ENCODE data around the gene WDR31.

The WDR31 gene

DNA sequence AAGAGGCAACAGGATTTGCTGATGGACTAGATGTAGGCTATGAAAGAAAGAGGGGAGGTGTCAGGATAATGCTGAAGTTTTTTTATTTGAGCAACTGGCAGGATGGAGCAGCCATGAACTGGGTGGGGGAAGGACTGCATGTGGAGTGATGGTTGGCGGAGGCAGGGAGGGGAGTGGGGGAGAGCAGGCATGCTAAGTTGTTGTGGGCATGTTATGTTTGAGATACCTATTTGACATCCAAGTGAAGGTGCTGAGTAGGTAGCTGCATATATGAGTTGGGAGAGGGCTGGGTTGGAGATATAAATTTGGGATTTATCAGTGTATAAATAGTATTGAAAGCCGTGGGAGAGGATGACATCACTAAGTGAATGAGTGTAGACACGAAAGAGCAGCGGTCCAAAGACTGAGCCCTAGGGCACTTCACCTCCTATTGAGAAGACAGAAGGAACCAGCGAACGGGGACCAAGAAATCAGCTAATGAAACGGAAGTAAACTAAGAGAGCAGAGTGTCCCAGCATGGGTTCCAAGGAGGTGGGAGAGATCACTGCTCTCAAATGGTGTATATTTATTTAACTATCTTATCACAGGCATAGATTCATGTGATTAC, 16.7 kb upstream of the WDR31 start:
- no peak for DNase-seq
- H3K36me3 Mint-ChIP-seq = peaks cover 6 to 7% of the 10 kb centered on the region in 2 donors

DNA sequence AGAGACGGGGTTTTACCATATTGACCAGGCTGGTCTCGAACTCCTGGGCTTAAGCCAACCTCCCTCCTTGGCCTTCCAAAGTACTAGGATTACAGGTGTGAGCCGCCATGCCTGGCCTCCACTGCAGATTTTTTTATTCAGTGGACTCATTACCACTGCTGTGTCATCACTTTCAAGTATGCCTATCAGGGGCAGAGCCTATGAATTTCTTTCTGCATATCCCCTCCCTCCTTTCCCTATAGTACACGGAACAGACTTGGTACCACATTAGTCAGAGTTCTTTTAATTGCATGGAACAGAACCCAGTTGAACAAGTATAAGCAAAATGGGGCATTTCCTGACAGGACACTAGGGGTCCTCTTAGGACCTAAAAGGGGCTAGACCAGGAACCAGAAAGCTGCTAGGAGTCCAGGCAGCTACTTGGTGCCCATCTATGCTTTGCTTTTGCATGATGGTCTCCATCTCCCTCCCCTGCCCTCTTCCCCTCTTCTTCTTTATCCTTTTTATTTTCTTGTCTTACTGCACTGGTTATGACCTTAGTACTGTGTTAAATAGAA, 15.0 kb upstream of the WDR31 start:
- Mint-ChIP-seq H3K9me3 (no peaks in the 10 kb centered on the region), H3K4me3 (no peak overlapping the region), H3K36me3 (peaks cover 6 to 7% of the 10 kb centered on the region in 2 donors), H3K4me1 (peaks cover 23% of the 10 kb centered on the region in 2 donors), H3K27ac (no peak overlapping the region), H3K27me3 (peaks cover 0 to 3% of the 10 kb centered on the region in 2 donors)
- ATAC-seq (replicated peaks) = no peak
- DNase-seq = no peak

More for the DNA sequence above, 16.7 kb upstream of the WDR31 start:
- Mint-ChIP-seq H3K27me3 (no peaks in the 10 kb centered on the region), H3K27ac (no peak overlapping the region), H3K4me1 (peaks cover 9 to 10% of the 10 kb centered on the region in 2 donors), H3K9me3 (no peaks in the 10 kb centered on the region), H3K4me3 (no peak overlapping the region)
- ATAC-seq (replicated peaks) = no peak

DNA sequence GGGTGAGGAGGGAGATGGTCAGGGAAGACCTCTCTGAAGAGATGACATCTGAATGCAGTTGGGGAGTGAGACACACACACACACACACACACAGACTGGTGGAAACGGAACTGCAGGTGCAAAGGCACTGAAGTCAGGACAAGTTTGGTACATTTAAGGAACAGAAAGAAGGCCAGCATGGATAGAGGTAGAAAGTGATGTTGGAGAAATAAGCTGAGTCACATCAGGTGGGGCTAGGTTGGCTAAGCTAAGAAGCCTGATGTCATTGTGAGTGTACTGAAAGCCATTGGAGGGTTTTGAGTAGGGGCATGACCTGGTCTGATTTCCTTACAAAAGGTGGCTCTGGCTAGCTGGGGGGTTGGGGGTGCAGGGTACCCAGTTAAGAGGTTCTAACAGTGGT, 12.3 kb upstream of the WDR31 start:
- no peak for DNase-seq
- Mint-ChIP-seq H3K9me3 (no peaks in the 10 kb centered on the region), H3K4me1 (peaks cover 26 to 33% of the 10 kb centered on the region in 2 donors), H3K36me3 (peaks cover 6 to 7% of the 10 kb centered on the region in 2 donors), H3K27me3 (peaks cover 0 to 5% of the 10 kb centered on the region in 2 donors), H3K4me3 (no peak overlapping the region), H3K27ac (peak overlapping the region; percentile 52)
- peak in 1 of 2 donors; percentile 18 for ATAC-seq (replicated peaks)

DNA sequence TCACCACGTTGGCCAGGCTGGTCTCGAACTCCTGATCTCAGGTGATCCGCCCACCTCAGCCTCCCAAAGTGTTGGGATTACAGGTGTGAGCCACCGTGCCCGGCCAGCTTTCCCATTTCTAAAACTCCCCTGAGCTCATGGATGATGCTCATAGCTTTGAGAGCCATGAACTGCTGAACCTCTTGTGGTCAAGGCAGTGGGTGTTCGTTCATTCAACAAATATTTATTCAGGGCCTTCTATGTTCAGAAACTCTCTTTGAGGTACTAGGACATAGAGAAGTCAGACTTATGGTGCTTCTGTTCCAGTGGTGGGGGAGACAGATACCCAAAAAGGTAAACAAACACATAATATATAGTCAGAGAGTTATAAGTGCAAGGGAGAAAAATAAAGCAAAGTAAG, 11.9 kb upstream of the WDR31 start:
- ATAC-seq (replicated peaks) (no peak), DNase-seq (no peak)
- no peak overlapping the region for H3K27ac Mint-ChIP-seq
- H3K4me1 Mint-ChIP-seq = peaks cover 26 to 33% of the 10 kb centered on the region in 2 donors
- H3K27me3 Mint-ChIP-seq = peaks cover 0 to 5% of the 10 kb centered on the region in 2 donors
- H3K36me3 Mint-ChIP-seq = peaks cover 6 to 7% of the 10 kb centered on the region in 2 donors
- H3K9me3 Mint-ChIP-seq = no peaks in the 10 kb centered on the region
- H3K4me3 Mint-ChIP-seq = no peak overlapping the region

DNA sequence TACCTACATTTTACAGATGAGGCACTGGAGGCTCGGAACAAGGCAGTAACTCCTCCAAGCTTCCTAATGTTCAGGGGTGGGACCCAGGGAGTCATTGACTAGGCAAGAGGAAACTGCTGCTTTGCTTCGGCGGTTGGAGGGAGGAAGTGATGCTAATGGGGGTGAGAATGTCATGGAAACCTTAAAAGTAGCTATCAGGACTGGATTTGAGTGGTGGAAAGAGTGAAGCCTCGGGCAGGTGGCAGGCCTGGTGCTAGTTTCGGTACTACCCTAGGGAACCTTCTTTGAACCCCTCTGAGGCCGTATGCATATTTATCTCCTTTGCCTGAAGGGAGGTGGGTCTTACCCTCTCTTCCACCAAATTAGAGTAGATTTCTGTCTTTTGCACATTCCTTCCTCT, 10.9 kb upstream of the WDR31 start:
- H3K4me1 Mint-ChIP-seq = peaks cover 26 to 33% of the 10 kb centered on the region in 2 donors
- DNase-seq = peak; percentile 54

DNA sequence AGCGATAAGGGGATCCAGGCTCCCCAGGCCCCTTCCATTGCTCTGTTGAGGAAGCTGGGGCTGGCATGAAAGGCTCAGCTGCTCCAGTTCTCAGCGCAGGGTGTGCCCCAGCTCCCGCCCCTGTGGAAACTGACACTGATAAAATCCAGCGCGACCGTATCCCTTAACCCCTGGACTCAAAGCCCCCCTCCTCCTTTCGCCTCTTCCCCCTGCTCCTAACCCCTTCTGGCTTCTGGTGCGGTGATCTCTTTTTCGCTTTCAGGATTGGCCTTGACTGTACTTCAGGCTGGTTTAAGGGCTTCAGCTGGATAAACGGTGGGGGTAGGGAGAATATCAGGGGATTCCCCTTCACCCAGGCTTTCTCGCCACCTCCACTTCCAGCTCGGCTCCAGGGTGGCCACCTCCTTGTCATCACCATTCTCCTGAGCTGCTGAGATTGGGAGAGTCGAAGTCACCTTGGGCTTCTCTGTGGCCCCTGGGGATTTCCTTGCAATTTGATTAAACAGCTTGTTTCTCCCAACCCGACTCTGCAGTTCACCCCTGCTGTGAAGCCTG, 10.1 kb upstream of the WDR31 start:
- Mint-ChIP-seq H3K27me3 (peaks cover 0 to 5% of the 10 kb centered on the region in 2 donors), H3K4me1 (peaks cover 26 to 33% of the 10 kb centered on the region in 2 donors)
- no peak for DNase-seq

More for the DNA sequence above, 10.9 kb upstream of the WDR31 start:
- Mint-ChIP-seq H3K27me3 (peaks cover 0 to 5% of the 10 kb centered on the region in 2 donors), H3K36me3 (peaks cover 5 to 6% of the 10 kb centered on the region in 2 donors), H3K4me3 (peak overlapping the region; percentile 82 to 86), H3K27ac (peak overlapping the region; percentile 89), H3K9me3 (no peaks in the 10 kb centered on the region)
- peak; percentile 77 to 81 for ATAC-seq (replicated peaks)

DNA sequence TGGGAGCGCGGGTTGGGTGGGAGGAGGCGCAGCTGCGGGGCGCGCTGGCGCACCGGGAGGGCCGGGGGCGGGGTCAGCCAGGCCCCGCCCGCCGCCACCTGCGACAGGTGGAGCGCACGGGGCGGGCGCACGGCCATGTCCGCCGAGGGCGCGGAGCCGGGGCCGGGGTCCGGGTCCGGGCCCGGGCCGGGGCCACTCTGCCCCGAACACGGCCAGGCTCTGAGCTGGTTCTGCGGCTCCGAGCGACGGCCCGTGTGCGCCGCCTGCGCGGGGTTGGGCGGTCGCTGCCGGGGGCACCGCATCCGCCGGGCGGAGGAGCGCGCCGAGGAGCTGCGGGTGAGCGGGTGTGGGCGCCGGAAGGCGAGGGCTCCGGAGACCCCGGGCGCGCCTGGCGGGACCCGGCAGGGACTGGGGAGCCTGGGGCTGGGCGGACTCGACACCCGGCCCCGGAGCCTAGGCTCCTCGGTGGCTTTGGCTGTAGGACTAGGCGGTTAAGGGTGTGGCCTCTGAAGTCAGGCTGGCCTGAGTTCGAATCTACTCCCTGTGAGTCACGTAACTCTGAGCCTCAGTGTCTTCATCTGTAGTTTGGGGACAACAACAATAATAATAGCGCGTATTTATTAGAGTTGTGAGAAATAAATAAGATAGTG, 9.5 kb upstream of the WDR31 start, which contains the start of gene BSPRY:
Gene BSPRY (plus strand): TSS at position 97 of the 650 bp plus-strand sequence. CDS start 39 bp downstream, at position 136.
- Mint-ChIP-seq H3K9me3 (no peaks in the 10 kb centered on the region), H3K4me3 (peak within 1 kb of the TSS; percentile 82 to 86), H3K4me1 (peaks cover 26 to 33% of the 10 kb centered on the region in 2 donors), H3K27ac (peak within 1 kb of the TSS; percentile 89), H3K36me3 (peaks cover 5 to 6% of the 10 kb centered on the region in 2 donors), H3K27me3 (peaks cover 0 to 5% of the 10 kb centered on the region in 2 donors)
- peak; percentile 18 for DNase-seq
- peak; percentile 45 to 57 for ATAC-seq (replicated peaks)

More for the DNA sequence above, 10.1 kb upstream of the WDR31 start:
- ATAC-seq (replicated peaks) = peak; percentile 12 to 18
- Mint-ChIP-seq H3K9me3 (no peaks in the 10 kb centered on the region), H3K4me3 (peak overlapping the region; percentile 82 to 86), H3K36me3 (peaks cover 5 to 6% of the 10 kb centered on the region in 2 donors), H3K27ac (peak overlapping the region; percentile 89)

DNA sequence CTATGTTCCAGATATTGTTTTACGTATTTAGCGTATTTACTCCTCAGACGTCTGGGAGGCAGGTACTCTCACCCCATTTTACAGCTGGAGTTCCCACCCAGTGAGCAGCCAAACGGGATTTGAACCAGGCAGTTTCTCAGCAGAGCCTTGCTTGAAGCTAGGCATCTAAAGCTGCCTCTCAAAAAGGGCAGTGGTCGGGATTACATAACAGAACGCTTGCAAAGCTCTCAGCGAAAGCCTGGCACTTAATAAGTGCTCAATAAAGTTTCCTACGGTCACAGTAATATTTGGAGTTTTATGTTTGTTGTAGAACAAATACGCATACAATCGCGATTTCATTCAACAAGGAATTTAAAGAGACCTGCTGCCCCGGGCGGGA, 9.0 kb upstream of the WDR31 start:
- no peak for DNase-seq
- peaks cover 0 to 5% of the 10 kb centered on the region in 2 donors for H3K27me3 Mint-ChIP-seq
- peaks cover 5 to 6% of the 10 kb centered on the region in 2 donors for H3K36me3 Mint-ChIP-seq
- H3K9me3 Mint-ChIP-seq = no peaks in the 10 kb centered on the region
- no peak for ATAC-seq (replicated peaks)
- peaks cover 26 to 33% of the 10 kb centered on the region in 2 donors for H3K4me1 Mint-ChIP-seq
- peak overlapping the region; percentile 68 to 75 for H3K4me3 Mint-ChIP-seq
- H3K27ac Mint-ChIP-seq = peak overlapping the region; percentile 25

DNA sequence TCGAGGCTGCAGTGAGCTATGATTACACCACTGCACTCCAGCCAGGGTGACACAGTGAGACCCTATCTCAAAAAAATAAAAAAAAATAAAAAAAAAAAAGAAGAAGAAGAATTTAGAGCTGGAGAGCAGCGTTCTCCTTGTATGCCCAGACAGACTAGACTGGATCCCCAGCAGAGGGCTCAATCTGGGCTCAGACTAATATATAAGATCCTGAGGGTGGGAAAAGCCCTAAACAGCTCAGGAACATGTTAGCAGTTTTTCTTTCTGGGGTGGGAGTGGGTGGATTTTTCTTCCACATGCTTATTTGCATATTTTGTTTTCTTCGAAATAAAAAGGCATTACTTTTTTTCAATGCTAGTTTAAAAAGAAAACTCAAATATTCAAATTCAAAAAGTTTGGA, 8.4 kb upstream of the WDR31 start:
- no peak overlapping the region for H3K4me3 Mint-ChIP-seq
- no peaks in the 10 kb centered on the region for H3K9me3 Mint-ChIP-seq
- no peak for DNase-seq
- H3K27me3 Mint-ChIP-seq = peaks cover 0 to 5% of the 10 kb centered on the region in 2 donors
- peaks cover 26 to 33% of the 10 kb centered on the region in 2 donors for H3K4me1 Mint-ChIP-seq
- H3K27ac Mint-ChIP-seq = no peak overlapping the region
- H3K36me3 Mint-ChIP-seq = peaks cover 5 to 6% of the 10 kb centered on the region in 2 donors
- ATAC-seq (replicated peaks) = no peak

DNA sequence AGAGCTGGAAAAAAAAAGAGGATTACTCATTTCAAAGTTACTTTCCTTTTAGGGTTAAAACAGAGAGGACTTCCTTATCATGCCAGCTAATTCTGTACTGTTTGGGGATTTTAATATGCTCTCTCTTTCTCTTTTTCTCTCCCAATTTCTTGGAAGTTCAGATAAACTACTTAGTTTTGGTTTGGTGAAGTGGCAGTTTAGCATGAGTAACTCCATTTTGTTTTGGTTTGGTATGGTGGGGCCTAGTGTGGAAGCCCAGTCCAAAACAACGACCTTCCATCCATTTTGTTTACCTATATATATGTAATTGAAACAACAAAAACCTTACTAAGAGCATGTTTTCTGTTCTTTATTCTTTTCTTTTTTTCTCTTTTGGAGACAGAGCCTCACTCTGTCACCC, 5.6 kb upstream of the WDR31 start:
- Mint-ChIP-seq H3K4me3 (no peak overlapping the region), H3K27ac (no peak overlapping the region), H3K36me3 (no peaks in the 10 kb centered on the region), H3K27me3 (peaks cover 0 to 5% of the 10 kb centered on the region in 2 donors), H3K9me3 (no peaks in the 10 kb centered on the region), H3K4me1 (peaks cover 12 to 28% of the 10 kb centered on the region in 2 donors)
- ATAC-seq (replicated peaks) = no peak
- no peak for DNase-seq

DNA sequence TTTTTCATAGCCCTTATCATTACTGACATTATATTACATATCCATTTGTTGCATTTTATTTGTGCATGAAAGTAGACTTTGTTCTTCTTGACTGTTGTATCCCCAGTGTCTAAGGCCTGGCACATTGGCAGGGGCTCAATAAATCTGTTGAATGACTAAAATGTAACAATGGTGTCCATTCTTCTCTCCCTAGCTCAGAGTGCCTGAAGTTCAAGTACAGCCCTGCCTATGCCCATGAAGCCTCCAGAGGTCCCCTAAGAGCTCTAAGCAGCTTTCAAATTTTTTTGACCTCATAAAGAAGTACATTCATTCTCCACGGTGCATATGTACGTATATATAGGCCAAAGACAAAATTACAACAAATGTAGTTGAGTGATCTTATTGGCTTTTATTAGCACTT, 5.1 kb upstream of the WDR31 start:
- Mint-ChIP-seq H3K4me1 (peaks cover 9 to 28% of the 10 kb centered on the region in 2 donors), H3K9me3 (no peaks in the 10 kb centered on the region), H3K27me3 (peaks cover 0 to 3% of the 10 kb centered on the region in 2 donors), H3K27ac (no peak overlapping the region), H3K4me3 (no peak overlapping the region), H3K36me3 (no peaks in the 10 kb centered on the region)
- DNase-seq (no peak), ATAC-seq (replicated peaks) (no peak)

DNA sequence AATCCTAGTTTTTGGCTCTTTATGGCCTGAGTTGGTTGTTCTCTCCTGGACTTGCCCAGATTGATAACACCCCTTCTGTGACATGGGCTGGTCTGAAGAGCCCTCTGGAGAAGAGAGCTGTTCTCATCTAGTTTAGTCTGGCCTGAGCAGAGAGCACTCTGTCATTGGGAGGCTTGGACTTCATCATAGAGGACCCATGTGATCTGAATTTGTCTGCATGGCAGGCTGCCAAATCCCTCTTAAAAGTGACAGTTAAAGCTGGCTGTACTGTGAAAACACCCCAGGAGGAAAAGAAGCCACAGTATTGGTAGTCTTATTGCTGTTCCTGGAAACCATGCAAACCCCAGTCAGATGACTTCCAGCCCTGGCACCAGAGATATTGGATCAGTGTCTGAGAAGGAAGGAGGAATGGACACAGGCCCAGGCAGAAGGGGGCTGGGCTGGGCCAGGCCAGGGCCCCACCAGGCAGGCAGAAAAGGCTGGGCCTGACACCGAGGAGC, 3.7 kb upstream of the WDR31 start:
- no peak for ATAC-seq (replicated peaks)
- no peak for DNase-seq
- Mint-ChIP-seq H3K4me3 (no peak overlapping the region), H3K27me3 (peaks cover 0 to 8% of the 10 kb centered on the region in 2 donors), H3K4me1 (peaks cover 6 to 36% of the 10 kb centered on the region in 2 donors), H3K36me3 (no peaks in the 10 kb centered on the region), H3K27ac (no peak overlapping the region), H3K9me3 (no peaks in the 10 kb centered on the region)

DNA sequence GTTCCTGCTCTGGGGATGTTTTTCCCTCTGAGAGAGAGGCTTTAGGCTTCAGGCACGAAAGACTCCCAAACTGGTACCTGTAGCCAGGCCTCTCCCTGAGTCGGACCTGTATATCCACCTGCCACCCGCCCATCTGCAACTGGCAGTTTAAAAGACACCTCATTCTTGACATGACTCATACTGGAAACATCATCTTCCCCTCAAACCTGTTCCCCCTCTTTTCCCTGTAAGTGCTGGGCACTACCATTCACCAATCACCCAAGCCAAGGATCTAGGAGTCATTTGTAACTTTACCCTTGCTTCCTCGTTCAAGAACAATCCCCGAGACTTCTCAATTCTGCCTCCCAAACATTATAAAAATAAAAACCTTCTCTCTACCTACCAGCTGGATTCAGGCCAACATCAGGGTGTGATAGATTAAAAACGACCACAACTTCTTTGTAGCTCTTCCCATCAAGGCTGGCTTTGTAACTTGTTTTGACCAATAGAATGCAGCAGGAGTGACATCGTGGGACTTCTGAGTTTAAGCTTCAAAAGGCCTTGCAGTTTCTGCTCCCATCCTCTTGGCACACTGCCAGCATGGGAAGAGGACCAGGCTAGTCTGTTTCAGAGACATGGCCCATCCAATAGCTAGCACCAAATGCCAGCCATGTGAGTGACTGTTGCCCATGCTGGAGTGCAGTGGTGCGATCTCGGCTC, 1.8 kb upstream of the WDR31 start:
- Mint-ChIP-seq H3K4me1 (peaks cover 6 to 32% of the 10 kb centered on the region in 2 donors), H3K9me3 (no peaks in the 10 kb centered on the region), H3K36me3 (no peaks in the 10 kb centered on the region), H3K27ac (no peak overlapping the region), H3K27me3 (peaks cover 0 to 8% of the 10 kb centered on the region in 2 donors), H3K4me3 (peak overlapping the region in 1 of 2 donors; percentile 30)
- ATAC-seq (replicated peaks) (no peak), DNase-seq (no peak)

DNA sequence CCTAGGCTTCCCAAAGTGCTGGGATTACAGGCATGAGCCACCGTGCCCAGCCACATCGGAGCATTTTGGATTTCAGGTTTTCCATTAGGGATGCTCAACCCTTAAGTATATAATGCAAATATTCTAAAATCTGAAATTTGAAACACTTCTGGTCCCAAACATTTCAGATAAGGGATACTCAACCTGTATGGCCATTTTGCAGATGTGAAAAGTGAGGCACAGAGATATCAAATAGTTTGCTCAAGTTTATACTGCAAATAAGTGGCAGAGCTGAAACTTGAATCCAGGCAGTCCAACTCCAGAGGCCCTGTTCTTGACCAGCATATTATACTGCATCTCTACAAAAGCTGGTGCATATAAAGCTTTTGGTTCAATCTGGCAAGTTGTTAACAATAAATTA, 2.4 kb downstream of the WDR31 start:
- Mint-ChIP-seq H3K27me3 (peaks cover 0 to 8% of the 10 kb centered on the region in 2 donors), H3K4me1 (peaks cover 6 to 32% of the 10 kb centered on the region in 2 donors), H3K9me3 (no peaks in the 10 kb centered on the region), H3K4me3 (no peak overlapping the region), H3K27ac (no peak overlapping the region), H3K36me3 (no peaks in the 10 kb centered on the region)
- DNase-seq (no peak), ATAC-seq (replicated peaks) (no peak)

Measured in stimulated activated naive B cell treated with anti-CD40 and anti-IgM and Interleukin-4, amounts not matched to agents 10 μg/mL and 1 μg/mL and 100 μg/mL, for 72 hours (primary cell).